ENCODE measurements around the gene SLC18B1.

Gene SLC18B1

DNA sequence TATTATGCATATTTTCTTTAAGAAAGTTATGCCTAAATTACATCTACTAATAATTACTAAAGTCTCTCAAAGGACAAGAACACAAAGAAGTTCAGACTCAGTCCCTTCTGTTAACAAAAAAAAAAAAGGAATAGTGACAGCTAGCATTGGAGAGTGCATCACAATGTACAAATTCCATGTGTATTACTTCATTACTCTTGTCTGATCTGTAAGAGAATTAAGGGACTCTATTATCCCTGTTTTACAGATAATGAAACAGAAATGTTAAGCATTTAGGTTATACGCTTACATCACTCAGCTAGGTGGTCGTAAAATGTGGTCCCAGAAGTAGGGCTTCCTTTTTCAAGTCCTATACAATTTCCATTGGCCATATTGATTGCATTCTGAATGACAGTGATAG lies 67.4 kb downstream of the SLC18B1 start (continued):
- TF ChIP-seq CSRNP3 (CRISPR knock-in tag; IDR thresholded peaks at IDR 0.05) (no peak), ESRRG (CRISPR knock-in tag; IDR thresholded peaks at IDR 0.05) (no peak)

GRCh38 chr6:132730560-132730959 lies 67.9 kb downstream of the SLC18B1 start:
- TF ChIP-seq, protein P1, sequence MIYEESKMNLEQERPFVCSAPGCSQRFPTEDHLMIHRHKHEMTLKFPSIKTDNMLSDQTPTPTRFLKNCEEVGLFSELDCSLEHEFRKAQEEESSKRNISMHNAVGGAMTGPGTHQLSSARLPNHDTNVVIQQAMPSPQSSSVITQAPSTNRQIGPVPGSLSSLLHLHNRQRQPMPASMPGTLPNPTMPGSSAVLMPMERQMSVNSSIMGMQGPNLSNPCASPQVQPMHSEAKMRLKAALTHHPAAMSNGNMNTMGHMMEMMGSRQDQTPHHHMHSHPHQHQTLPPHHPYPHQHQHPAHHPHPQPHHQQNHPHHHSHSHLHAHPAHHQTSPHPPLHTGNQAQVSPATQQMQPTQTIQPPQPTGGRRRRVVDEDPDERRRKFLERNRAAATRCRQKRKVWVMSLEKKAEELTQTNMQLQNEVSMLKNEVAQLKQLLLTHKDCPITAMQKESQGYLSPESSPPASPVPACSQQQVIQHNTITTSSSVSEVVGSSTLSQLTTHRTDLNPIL (CRISPR knock-in tag; IDR thresholded peaks at IDR 0.05; ENCODE audit: low read depth) = no peak
- TF ChIP-seq ZFP3 (CRISPR knock-in tag; IDR thresholded peaks at IDR 0.05) (no peak), PPARA (CRISPR knock-in tag; IDR thresholded peaks at IDR 0.05; ENCODE audit: borderline replicate concordance) (no peak), OSR1 (CRISPR knock-in tag; IDR thresholded peaks at IDR 0.05) (no peak), CSRNP3 (CRISPR knock-in tag; IDR thresholded peaks at IDR 0.05) (no peak), ZNF8 (CRISPR knock-in tag; IDR thresholded peaks at IDR 0.05) (no peak), CSDC2 (CRISPR knock-in tag; IDR thresholded peaks at IDR 0.05) (no peak), ESRRG (CRISPR knock-in tag; IDR thresholded peaks at IDR 0.05) (no peak), ARNTL (CRISPR knock-in tag; IDR thresholded peaks at IDR 0.05; ENCODE audit: borderline replicate concordance, low read depth) (no peak), ZNF565 (CRISPR knock-in tag; conservative IDR thresholded peaks at IDR 0.05; ENCODE audit: low read depth) (no peak), ZFP30 (CRISPR knock-in tag; IDR thresholded peaks at IDR 0.05) (no peak), TOX (CRISPR knock-in tag; IDR thresholded peaks at IDR 0.05; ENCODE audit: borderline replicate concordance) (no peak), ZC3H10 (CRISPR knock-in tag; IDR thresholded peaks at IDR 0.05) (no peak), GLIS3 (CRISPR knock-in tag; IDR thresholded peaks at IDR 0.05) (no peak), TSHZ2 (CRISPR knock-in tag; IDR thresholded peaks at IDR 0.05) (no peak)
- TF ChIP-seq, protein P2, sequence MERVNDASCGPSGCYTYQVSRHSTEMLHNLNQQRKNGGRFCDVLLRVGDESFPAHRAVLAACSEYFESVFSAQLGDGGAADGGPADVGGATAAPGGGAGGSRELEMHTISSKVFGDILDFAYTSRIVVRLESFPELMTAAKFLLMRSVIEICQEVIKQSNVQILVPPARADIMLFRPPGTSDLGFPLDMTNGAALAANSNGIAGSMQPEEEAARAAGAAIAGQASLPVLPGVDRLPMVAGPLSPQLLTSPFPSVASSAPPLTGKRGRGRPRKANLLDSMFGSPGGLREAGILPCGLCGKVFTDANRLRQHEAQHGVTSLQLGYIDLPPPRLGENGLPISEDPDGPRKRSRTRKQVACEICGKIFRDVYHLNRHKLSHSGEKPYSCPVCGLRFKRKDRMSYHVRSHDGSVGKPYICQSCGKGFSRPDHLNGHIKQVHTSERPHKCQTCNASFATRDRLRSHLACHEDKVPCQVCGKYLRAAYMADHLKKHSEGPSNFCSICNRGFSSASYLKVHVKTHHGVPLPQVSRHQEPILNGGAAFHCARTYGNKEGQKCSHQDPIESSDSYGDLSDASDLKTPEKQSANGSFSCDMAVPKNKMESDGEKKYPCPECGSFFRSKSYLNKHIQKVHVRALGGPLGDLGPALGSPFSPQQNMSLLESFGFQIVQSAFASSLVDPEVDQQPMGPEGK (CRISPR knock-in tag; IDR thresholded peaks at IDR 0.05; ENCODE audit: borderline replicate concordance) = no peak
- ATAC-seq = no peak

DNA sequence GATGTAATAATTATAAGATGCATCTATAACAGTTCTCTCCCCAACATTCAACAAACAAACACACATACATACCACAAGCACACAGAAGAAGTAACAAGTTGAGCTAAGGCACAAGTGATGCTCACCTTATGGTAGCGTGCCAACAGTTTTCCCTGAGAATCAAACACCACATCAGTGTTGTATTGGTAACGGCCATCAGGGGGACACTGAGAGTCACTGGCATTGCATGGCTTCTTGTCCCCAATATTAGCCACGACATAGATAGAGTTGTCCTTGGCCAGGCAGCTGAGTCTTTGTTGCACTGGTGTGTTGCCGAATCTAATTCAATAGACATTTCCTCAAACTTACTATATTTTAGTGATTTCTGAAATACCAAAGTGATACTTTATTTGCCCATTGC lies 69.8 kb downstream of the SLC18B1 start:
- no peak for ATAC-seq
- TF ChIP-seq GLIS3 (CRISPR knock-in tag; IDR thresholded peaks at IDR 0.05) (no peak), ISL1 (CRISPR knock-in tag; IDR thresholded peaks at IDR 0.05) (no peak), ZNF8 (CRISPR knock-in tag; IDR thresholded peaks at IDR 0.05) (no peak)

DNA sequence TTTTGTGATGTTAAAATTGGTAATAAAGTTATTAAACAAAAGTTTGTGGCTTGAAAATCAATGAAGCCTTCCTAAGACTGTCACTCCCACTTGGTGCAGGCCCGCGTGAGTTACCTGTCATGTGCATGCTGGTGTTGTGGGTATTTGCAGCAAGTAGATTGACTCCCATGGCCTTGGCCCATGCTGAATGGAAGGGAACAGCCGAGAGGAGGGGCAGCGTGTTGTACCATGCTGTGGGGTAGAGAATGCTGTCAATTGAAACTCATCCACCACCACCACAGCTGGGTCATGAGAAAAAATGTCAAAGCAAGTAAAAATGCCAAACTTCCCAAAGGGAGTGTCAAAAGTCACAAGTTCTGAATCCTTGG lies 71.8 kb downstream of the SLC18B1 start:
- no peak for ATAC-seq
- TF ChIP-seq ZNF8 (CRISPR knock-in tag; IDR thresholded peaks at IDR 0.05) = no peak
- no peak for TF ChIP-seq ESRRG (CRISPR knock-in tag; IDR thresholded peaks at IDR 0.05)
- no peak for TF ChIP-seq OSR1 (CRISPR knock-in tag; IDR thresholded peaks at IDR 0.05)
- TF ChIP-seq TCF4 (CRISPR knock-in tag; IDR thresholded peaks at IDR 0.05; ENCODE audit: borderline replicate concordance) = no peak
- no peak for TF ChIP-seq ISL1 (CRISPR knock-in tag; IDR thresholded peaks at IDR 0.05)
- TF ChIP-seq ZFP3 (CRISPR knock-in tag; IDR thresholded peaks at IDR 0.05) = no peak
- TF ChIP-seq ZNF565 (CRISPR knock-in tag; conservative IDR thresholded peaks at IDR 0.05; ENCODE audit: low read depth) = no peak
- no peak for TF ChIP-seq PPARA (CRISPR knock-in tag; IDR thresholded peaks at IDR 0.05; ENCODE audit: borderline replicate concordance)
- TF ChIP-seq BACH2 (CRISPR knock-in tag; IDR thresholded peaks at IDR 0.05; ENCODE audit: borderline replicate concordance) = no peak
- TF ChIP-seq, protein P2 (CRISPR knock-in tag; IDR thresholded peaks at IDR 0.05; ENCODE audit: borderline replicate concordance) = no peak
- no peak for TF ChIP-seq ZFP30 (CRISPR knock-in tag; IDR thresholded peaks at IDR 0.05)
- no peak for TF ChIP-seq ZC3H10 (CRISPR knock-in tag; IDR thresholded peaks at IDR 0.05)

Data from SK-N-SH treated with all-trans-retinoic acid at 6 μM for 48 hours (cell line).